Measurements from ENCODE around the gene CST9. TPM values are rescaled to one million over a fixed set of nuclear protein-coding genes. Genes with fewer than 3 reads are reported as not detected.

CST9 gene
- total and polyA plus RNA-seq, 2 of the 13 experiments (the other 11 are each of a cell fraction or from before 2014, with no cell fraction given) = 0.07 TPM; not detected in 1

DNA sequence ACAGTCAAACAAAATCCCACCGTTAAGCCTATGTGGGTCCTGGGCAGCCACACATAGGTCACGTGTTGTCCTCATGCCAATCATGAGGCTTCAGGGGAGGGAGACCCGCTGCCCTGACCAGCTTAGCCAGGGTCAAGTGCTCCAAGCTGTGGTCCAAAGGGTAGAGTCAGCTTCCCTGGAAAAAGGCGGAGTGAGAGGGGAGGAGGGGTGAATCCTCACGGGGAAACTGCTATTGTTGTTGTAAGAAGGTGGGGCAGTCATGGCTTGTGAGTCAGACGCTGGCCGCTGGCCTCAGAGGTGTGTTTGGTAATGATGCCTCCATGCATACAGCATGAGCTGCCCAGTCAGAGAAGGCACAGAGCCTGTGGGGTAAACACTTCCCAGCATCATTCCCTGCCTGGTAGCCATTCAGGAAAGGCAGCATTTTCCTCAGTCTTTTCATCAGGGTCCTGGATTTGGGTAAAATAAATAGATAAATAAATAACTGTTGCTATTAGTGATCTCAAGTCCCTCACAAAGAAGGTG, 23.4 kb upstream of the CST9 start (continued):
- TF ChIP-seq, protein P1, sequence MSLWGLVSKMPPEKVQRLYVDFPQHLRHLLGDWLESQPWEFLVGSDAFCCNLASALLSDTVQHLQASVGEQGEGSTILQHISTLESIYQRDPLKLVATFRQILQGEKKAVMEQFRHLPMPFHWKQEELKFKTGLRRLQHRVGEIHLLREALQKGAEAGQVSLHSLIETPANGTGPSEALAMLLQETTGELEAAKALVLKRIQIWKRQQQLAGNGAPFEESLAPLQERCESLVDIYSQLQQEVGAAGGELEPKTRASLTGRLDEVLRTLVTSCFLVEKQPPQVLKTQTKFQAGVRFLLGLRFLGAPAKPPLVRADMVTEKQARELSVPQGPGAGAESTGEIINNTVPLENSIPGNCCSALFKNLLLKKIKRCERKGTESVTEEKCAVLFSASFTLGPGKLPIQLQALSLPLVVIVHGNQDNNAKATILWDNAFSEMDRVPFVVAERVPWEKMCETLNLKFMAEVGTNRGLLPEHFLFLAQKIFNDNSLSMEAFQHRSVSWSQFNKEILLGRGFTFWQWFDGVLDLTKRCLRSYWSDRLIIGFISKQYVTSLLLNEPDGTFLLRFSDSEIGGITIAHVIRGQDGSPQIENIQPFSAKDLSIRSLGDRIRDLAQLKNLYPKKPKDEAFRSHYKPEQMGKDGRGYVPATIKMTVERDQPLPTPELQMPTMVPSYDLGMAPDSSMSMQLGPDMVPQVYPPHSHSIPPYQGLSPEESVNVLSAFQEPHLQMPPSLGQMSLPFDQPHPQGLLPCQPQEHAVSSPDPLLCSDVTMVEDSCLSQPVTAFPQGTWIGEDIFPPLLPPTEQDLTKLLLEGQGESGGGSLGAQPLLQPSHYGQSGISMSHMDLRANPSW (CRISPR knock-in tag; IDR thresholded peaks at IDR 0.05; ENCODE audit: borderline replicate concordance) = no peak
- TF ChIP-seq ZNF678 (CRISPR knock-in tag; IDR thresholded peaks at IDR 0.05) (0 out of 2 replicates have a peak, but pooled peaks have one; percentile 11), ZNF75D (CRISPR knock-in tag; IDR thresholded peaks at IDR 0.05; ENCODE audit: borderline replicate concordance) (no peak), NPAS2 (CRISPR knock-in tag; IDR thresholded peaks at IDR 0.05; ENCODE audit: borderline replicate concordance) (no peak), HNF4G (IDR thresholded peaks at IDR 0.05; ENCODE audit: borderline replicate concordance, low read depth, low read length) (peak; percentile 91), HNF4G (CRISPR knock-in tag; IDR thresholded peaks at IDR 0.05; ENCODE audit: borderline replicate concordance, low read depth) (peak; percentile 94), MAFK (conservative IDR thresholded peaks at IDR 0.05 in 1 of 2, IDR thresholded peaks at IDR 0.05 in 1 of 2; ENCODE audit: low read length in 2 of 2) (peak; percentile 21 to 28; a peak in 2 of 4 replicates), MXI1 (IDR thresholded peaks at IDR 0.05; ENCODE audit: borderline replicate concordance, low read depth, low read length) (peak; percentile 85; the same call in 2 of the 3 replicates), HIVEP1 (CRISPR knock-in tag; IDR thresholded peaks at IDR 0.05) (peak; percentile 95), SMC3 (IDR thresholded peaks at IDR 0.05; ENCODE audit: low read length) (no peak; the same call in none of the 2 replicates), SRSF4 (IDR thresholded peaks at IDR 0.05; ENCODE audit: low read depth, low read length, poor library complexity, severe bottlenecking) (no peak), NCOA1 (CRISPR knock-in tag; IDR thresholded peaks at IDR 0.05) (no peak), MTF1 (CRISPR knock-in tag; IDR thresholded peaks at IDR 0.05) (no peak), HDAC6 (IDR thresholded peaks at IDR 0.05; ENCODE audit: low read depth, low read length) (no peak), ISL2 (CRISPR knock-in tag; IDR thresholded peaks at IDR 0.05) (peak; percentile 34; the same call in 1 of the 2 replicates)
- TF ChIP-seq, protein P2, sequence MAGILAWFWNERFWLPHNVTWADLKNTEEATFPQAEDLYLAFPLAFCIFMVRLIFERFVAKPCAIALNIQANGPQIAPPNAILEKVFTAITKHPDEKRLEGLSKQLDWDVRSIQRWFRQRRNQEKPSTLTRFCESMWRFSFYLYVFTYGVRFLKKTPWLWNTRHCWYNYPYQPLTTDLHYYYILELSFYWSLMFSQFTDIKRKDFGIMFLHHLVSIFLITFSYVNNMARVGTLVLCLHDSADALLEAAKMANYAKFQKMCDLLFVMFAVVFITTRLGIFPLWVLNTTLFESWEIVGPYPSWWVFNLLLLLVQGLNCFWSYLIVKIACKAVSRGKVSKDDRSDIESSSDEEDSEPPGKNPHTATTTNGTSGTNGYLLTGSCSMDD (CRISPR knock-in tag; IDR thresholded peaks at IDR 0.05) = no peak
- TF ChIP-seq, protein P3, sequence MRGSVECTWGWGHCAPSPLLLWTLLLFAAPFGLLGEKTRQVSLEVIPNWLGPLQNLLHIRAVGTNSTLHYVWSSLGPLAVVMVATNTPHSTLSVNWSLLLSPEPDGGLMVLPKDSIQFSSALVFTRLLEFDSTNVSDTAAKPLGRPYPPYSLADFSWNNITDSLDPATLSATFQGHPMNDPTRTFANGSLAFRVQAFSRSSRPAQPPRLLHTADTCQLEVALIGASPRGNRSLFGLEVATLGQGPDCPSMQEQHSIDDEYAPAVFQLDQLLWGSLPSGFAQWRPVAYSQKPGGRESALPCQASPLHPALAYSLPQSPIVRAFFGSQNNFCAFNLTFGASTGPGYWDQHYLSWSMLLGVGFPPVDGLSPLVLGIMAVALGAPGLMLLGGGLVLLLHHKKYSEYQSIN (CRISPR knock-in tag; IDR thresholded peaks at IDR 0.05; ENCODE audit: borderline replicate concordance) = no peak
- TF ChIP-seq, protein P4, sequence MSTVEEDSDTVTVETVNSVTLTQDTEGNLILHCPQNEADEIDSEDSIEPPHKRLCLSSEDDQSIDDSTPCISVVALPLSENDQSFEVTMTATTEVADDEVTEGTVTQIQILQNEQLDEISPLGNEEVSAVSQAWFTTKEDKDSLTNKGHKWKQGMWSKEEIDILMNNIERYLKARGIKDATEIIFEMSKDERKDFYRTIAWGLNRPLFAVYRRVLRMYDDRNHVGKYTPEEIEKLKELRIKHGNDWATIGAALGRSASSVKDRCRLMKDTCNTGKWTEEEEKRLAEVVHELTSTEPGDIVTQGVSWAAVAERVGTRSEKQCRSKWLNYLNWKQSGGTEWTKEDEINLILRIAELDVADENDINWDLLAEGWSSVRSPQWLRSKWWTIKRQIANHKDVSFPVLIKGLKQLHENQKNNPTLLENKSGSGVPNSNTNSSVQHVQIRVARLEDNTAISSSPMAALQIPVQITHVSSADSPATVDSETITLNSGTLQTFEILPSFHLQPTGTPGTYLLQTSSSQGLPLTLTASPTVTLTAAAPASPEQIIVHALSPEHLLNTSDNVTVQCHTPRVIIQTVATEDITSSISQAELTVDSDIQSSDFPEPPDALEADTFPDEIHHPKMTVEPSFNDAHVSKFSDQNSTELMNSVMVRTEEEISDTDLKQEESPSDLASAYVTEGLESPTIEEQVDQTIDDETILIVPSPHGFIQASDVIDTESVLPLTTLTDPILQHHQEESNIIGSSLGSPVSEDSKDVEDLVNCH (CRISPR knock-in tag; IDR thresholded peaks at IDR 0.05) = peak; percentile 78; the same call in 1 of the 2 replicates
- TF ChIP-seq, protein P5, sequence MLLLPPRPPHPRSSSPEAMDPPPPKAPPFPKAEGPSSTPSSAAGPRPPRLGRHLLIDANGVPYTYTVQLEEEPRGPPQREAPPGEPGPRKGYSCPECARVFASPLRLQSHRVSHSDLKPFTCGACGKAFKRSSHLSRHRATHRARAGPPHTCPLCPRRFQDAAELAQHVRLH (CRISPR knock-in tag; IDR thresholded peaks at IDR 0.05; ENCODE audit: borderline replicate concordance, low read depth) = peak; percentile 89; the same call in 1 of the 2 replicates

All from HepG2 (cell line).